IMR-90 (cell line): Measurements from ENCODE around the gene HBEGF. TPM values are rescaled to one million over a fixed set of nuclear protein-coding genes. Genes with fewer than 3 reads are reported as not detected.

Experiments used
- ATAC-seq: fragments of 200-7000 bp; cut with Tn5 transposase; 2 replicates; pipeline ENCODE4 v1.9.1; 2020; ENCODE audit warnings: low read depth, mild to moderate bottlenecking, moderate library complexity
- BruUV-seq: library from RNA; stranded (reverse); fragments of 400-500 nt; replicated peaks from 2 replicates; lab custom pipeline; 2021; lab: Mats Ljungman, UMichigan
- CTCF ChIA-PET: fragments of 300-600 bp; formaldehyde crosslinking; extraction: SDS; loops from one replicate; lab custom pipeline; 2021; ENCODE audit warnings: antibody characterized with exemption; lab: Yijun Ruan, JAX
- POLR2A ChIA-PET: fragments of 300-600 bp; sonication (Branson Sonifier 250); formaldehyde crosslinking; loops from one replicate; lab custom pipeline; 2022; ENCODE audit warnings: antibody characterized with exemption; ENCODE audit not compliant: unreplicated experiment; lab: Charles Lee
- DNase-seq: peaks from one replicate; pipeline ENCODE4 v3.0.0; 2013
- H2AFZ ChIP-seq: replicated peaks from 2 replicates; pipeline ENCODE3; 2013; ENCODE audit warnings: low read length, mild to moderate bottlenecking; ENCODE audit not compliant: poor library complexity
- H2AK5ac ChIP-seq: 2 replicates; pipeline ENCODE4 v1.6.1; 2013; ENCODE audit warnings: low read depth, low read length, inconsistent platforms
- H2AK9ac ChIP-seq: replicated peaks from 2 replicates; pipeline ENCODE3; 2013; ENCODE audit warnings: mild to moderate bottlenecking, low read depth, low read length, moderate library complexity; ENCODE audit not compliant: poor library complexity
- H2BK120ac ChIP-seq: 2 replicates; pipeline ENCODE4 v1.6.1; 2013; ENCODE audit warnings: low read depth, low read length, inconsistent platforms
- H2BK15ac ChIP-seq: 3 replicates; pipeline ENCODE4 v1.6.1; 2013; ENCODE audit warnings: low read depth, low read length, inconsistent platforms
- H2BK20ac ChIP-seq: 2 replicates; pipeline ENCODE4 v1.6.1; 2013; ENCODE audit warnings: low read depth, mild to moderate bottlenecking, inconsistent platforms, low read length, moderate library complexity
- H2BK5ac ChIP-seq: 2 replicates; pipeline ENCODE4 v1.6.1; 2013; ENCODE audit warnings: mild to moderate bottlenecking, low read depth, low read length, inconsistent platforms; ENCODE audit not compliant: poor library complexity, severe bottlenecking
- H3K14ac ChIP-seq: replicated peaks from 2 replicates; pipeline ENCODE4 v1.6.1; 2013; ENCODE audit warnings: low read depth, low read length, inconsistent platforms
- H3K18ac ChIP-seq: 2 replicates; pipeline ENCODE4 v1.6.1; 2013; ENCODE audit warnings: low read depth, low read length, control low read depth
- H3K23ac ChIP-seq: 2 replicates; pipeline ENCODE4 v1.6.1; 2013; ENCODE audit warnings: low read depth, low read length, inconsistent platforms
- H3K27ac ChIP-seq: 2 replicates; pipeline ENCODE4 v1.5.1; 2013; ENCODE audit warnings: mild to moderate bottlenecking, control low read depth, low read length; ENCODE audit not compliant: insufficient read depth
- H3K27me3 ChIP-seq: 2 replicates; pipeline ENCODE4 v1.6.1; 2013; ENCODE audit warnings: low read length; ENCODE audit not compliant: control insufficient read depth, insufficient read depth
- H3K36me3 ChIP-seq: 2 replicates; pipeline ENCODE4 v1.6.1; 2013; ENCODE audit warnings: low read length, mixed read lengths; ENCODE audit not compliant: control insufficient read depth, insufficient read depth
- H3K4ac ChIP-seq: 2 replicates; pipeline ENCODE4 v1.6.1; 2013; ENCODE audit warnings: low read depth, low read length, inconsistent platforms
- H3K4me1 ChIP-seq: 2 replicates; pipeline ENCODE4 v1.6.1; 2013; ENCODE audit warnings: low read length, mixed read lengths; ENCODE audit not compliant: control insufficient read depth, insufficient read depth
- H3K4me2 ChIP-seq: 2 replicates; pipeline ENCODE4 v1.6.1; 2013; ENCODE audit warnings: low read depth, mild to moderate bottlenecking, control low read depth, low read length, moderate library complexity
- H3K4me3 ChIP-seq: 2 replicates; pipeline ENCODE4 v1.5.1; 2013; ENCODE audit warnings: low read depth, mild to moderate bottlenecking, control low read depth, low read length, moderate library complexity; ENCODE audit not compliant: insufficient read depth
- H3K56ac ChIP-seq: 2 replicates; pipeline ENCODE4 v1.6.1; 2013; ENCODE audit warnings: low read length, inconsistent platforms; ENCODE audit not compliant: insufficient read depth; ENCODE audit errors: extremely low read depth
- H3K79me1 ChIP-seq, 2 experiments: 2 replicates each; pipeline ENCODE4 v1.6.1; 2013; ENCODE audit warnings: low read length in 2 of 2, inconsistent platforms in 1 of 2, low read depth in 1 of 2
- H3K9ac ChIP-seq: 2 replicates; pipeline ENCODE4 v1.6.1; 2013; ENCODE audit warnings: low read depth, low read length, control low read depth
- H3K9me1 ChIP-seq: 2 replicates; pipeline ENCODE4 v1.6.1; 2013; ENCODE audit warnings: low read length, inconsistent platforms; ENCODE audit not compliant: insufficient read depth
- H3K9me3 ChIP-seq: 2 replicates; pipeline ENCODE4 v1.6.1; 2013; ENCODE audit warnings: low read length; ENCODE audit not compliant: control insufficient read depth, insufficient read depth
- H4K20me1 ChIP-seq: 2 replicates; pipeline ENCODE4 v1.6.1; 2013; ENCODE audit warnings: low read length, inconsistent platforms; ENCODE audit not compliant: insufficient read depth
- H4K5ac ChIP-seq: 2 replicates; pipeline ENCODE4 v1.6.1; 2013; ENCODE audit warnings: mild to moderate bottlenecking, low read depth, low read length, control low read depth
- H4K8ac ChIP-seq, 2 experiments: 2 replicates each; pipeline ENCODE4 v1.6.1; 2013; ENCODE audit warnings: low read depth in 2 of 2, low read length in 2 of 2, control low read depth in 1 of 2, inconsistent platforms in 1 of 2
- H4K91ac ChIP-seq: 2 replicates; pipeline ENCODE4 v1.6.1; 2013; ENCODE audit warnings: low read depth, low read length, inconsistent platforms; ENCODE audit not compliant: insufficient read depth
- BHLHE40 ChIP-seq: fragments of 150-350 bp; IDR thresholded peaks from 2 replicates; pipeline ENCODE4 v1.6.1; 2016; ENCODE audit warnings: mild to moderate bottlenecking, low read depth, low read length
- CHD1 ChIP-seq: IDR thresholded peaks from 2 replicates; pipeline ENCODE4 v1.6.1; 2012; ENCODE audit warnings: low read depth, low read length, improper control_type of control experiment
- FOS ChIP-seq: fragments of 150-350 bp; IDR thresholded peaks from 2 replicates; pipeline ENCODE4 v1.6.1; 2016; ENCODE audit warnings: low read depth, low read length
- MAZ ChIP-seq: IDR thresholded peaks from 2 replicates; pipeline ENCODE4 v1.6.1; 2012; ENCODE audit warnings: low read depth, mild to moderate bottlenecking, low read length, improper control_type of control experiment, moderate library complexity, borderline replicate concordance
- MXI1 ChIP-seq: IDR thresholded peaks from 2 replicates; pipeline ENCODE4 v1.6.1; 2012; ENCODE audit warnings: low read depth, mild to moderate bottlenecking, low read length, moderate library complexity, borderline replicate concordance
- NFE2L2 ChIP-seq: fragments of 150-350 bp; IDR thresholded peaks from 2 replicates; pipeline ENCODE4 v1.6.1; 2016; ENCODE audit warnings: low read depth, mild to moderate bottlenecking, low read length
- POLR2A ChIP-seq: IDR thresholded peaks from 2 replicates; pipeline ENCODE4 v1.6.1; 2012; ENCODE audit warnings: mild to moderate bottlenecking, low read depth, low read length
- RAD21 ChIP-seq: IDR thresholded peaks from 2 replicates; pipeline ENCODE4 v1.6.1; 2012; ENCODE audit warnings: low read length, improper control_type of control experiment
- RCOR1 ChIP-seq: IDR thresholded peaks from 2 replicates; pipeline ENCODE4 v1.6.1; 2012; ENCODE audit warnings: mild to moderate bottlenecking, low read length, improper control_type of control experiment; ENCODE audit not compliant: insufficient replicate concordance
- RFX5 ChIP-seq: IDR thresholded peaks from 2 replicates; pipeline ENCODE4 v1.8.0; 2012; ENCODE audit warnings: low read depth, mild to moderate bottlenecking, low read length, moderate library complexity
- SMC3 ChIP-seq: fragments of 150-350 bp; IDR thresholded peaks from 2 replicates; pipeline ENCODE4 v1.6.1; 2016; ENCODE audit warnings: low read depth, mild to moderate bottlenecking, antibody characterized with exemption, low read length, moderate library complexity
- WGBS, 2 experiments: methylation state at CpG; one replicate each; pipeline versions ENCODE4 v1.1.5 to v1.1.7; 2013; ENCODE audit warnings: missing lambda C conversion rate in 2 of 2; ENCODE audit not compliant: insufficient read length in 1 of 2; ENCODE audit errors: extremely low coverage in 2 of 2; 5-methylcytosine and 5-hydroxymethylcytosine counted together
- dilution Hi-C: fragments of 300-500 bp; cut with HindIII; formaldehyde crosslinking; loops from one replicate; pipeline ENCODE4 v1.14.3; 2018; ENCODE audit warnings: low sequenced_read_pairs; ENCODE audit not compliant: unreplicated experiment
- in situ Hi-C: fragments of 300-500 bp; cut with MboI; formaldehyde crosslinking; loops from 3 replicates; pipeline ENCODE4 v1.14.3; 2019; ENCODE audit warnings: low sequenced_read_pairs, inconsistent platforms, mixed read lengths
- intact Hi-C: fragments of 100-400 bp; cut with micrococcal nuclease; formaldehyde crosslinking; loops from 2 replicates; pipeline ENCODE4 v1.10.0; 2022
- polyA plus RNA-seq, 3 experiments: library from polyadenylated mRNA; depleted of rRNA; stranded (reverse); fragments of >200 nt; gene quantifications; 2 replicates each; pipeline ENCODE4 v1.2.3, GENCODE V29; 2012; ENCODE audit warnings: low replicate concordance in 1 of 3
- total RNA-seq: library from RNA; depleted of rRNA; stranded (reverse); fragments of >200 nt; gene quantifications from 2 replicates; pipeline ENCODE4 v1.2.3, GENCODE V29; 2012
- TF ChIP-seq, protein P1 (sequence below): fragments of 150-350 bp; IDR thresholded peaks from 2 replicates; pipeline ENCODE4 v1.6.1; 2017; ENCODE audit warnings: mild to moderate bottlenecking, antibody characterized with exemption, low read length, low read depth
- TF ChIP-seq, protein P2 (sequence below): conservative IDR thresholded peaks from 2 replicates; pipeline ENCODE4 v1.5.1; 2012; ENCODE audit warnings: mild to moderate bottlenecking, low read depth, low read length, improper control_type of control experiment

Gene HBEGF
- total and polyA plus RNA-seq, 2 of the 4 experiments (the other 2 are of a cell fraction): 18.8 to 36.1 TPM

DNA sequence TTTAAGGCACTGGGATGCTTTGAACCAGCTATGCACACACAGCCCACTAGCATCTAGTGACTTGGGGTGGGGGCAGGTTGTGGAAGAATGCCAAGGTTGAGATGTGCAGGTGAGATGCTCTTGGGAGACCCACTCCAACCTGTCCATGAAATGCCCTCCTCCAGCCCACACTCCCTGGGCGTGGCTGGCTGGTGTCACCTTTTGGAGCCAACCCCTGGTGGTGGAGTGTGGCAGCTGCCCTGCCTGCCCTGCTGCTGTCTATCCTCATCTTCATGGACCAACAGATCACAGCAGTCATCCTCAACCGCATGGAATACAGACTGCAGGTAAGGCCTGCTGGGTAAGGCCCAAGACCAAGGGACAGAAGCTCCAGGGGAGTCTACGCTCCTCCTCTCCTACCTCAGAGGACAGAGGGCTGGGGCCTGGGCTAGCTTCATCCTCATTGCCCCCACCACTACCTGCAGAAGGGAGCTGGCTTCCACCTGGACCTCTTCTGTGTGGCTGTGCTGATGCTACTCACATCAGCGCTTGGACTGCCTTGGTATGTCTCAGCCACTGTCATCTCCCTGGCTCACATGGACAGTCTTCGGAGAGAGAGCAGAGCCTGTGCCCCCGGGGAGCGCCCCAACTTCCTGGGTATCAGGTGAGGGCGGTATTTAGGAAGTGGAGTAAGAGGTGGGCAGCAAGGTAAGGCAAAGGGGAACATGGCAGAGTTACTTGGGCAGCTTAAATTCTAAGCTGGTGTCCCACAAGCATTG lies 21.0 kb upstream of the HBEGF start (continued):
- TF ChIP-seq RFX5: no peak

DNA sequence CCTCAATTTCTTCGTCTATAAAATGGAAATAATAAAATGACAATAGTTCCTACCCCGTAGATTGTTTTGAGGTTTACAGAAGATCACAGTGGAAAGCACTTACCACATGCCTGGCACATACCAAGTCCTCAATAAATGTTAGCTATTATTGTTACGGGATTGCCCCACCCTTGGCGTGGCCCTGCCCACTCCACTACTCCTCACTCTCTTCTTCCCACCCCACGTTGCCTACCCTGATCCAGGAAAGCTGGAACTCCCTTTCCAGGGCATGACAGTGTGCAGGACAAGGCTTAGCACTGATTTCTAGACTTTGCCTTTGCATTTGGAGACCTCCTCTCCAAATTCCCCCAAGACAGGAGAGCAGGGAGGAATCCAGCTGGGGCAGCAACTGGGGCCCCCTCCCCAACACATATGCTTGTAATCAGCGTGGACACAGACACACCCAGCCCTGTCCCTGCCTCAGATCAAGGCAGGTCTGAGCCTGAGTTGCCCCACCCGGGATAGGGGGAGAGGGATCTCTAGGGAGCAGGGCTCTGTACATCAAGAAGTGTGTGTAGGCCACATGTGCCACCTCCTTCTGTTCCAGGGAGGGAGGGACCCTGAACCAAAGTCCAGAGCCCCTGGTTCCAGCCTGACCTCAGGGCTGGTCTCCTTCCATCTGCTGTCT lies 20.3 kb upstream of the HBEGF start:
- Histone ChIP-seq H3K4me1 (no peaks in the 10 kb centered on the region), H3K14ac (no peak overlapping the region), H2AK9ac (no peak overlapping the region), H4K91ac (no peak overlapping the region), H3K18ac (no peak overlapping the region), H3K56ac (no peak overlapping the region), H3K4ac (no peak overlapping the region), H2BK15ac (no peak overlapping the region), H3K27ac (no peak overlapping the region), H4K8ac (no peak overlapping the region), H3K23ac (no peak overlapping the region), H2BK5ac (no peak overlapping the region), H2AK5ac (no peak overlapping the region), H3K9me3 (no peaks in the 10 kb centered on the region), H3K9me1 (no peaks in the 10 kb centered on the region), H2BK20ac (no peak overlapping the region), H4K20me1 (no peaks in the 10 kb centered on the region), H4K5ac (no peak overlapping the region), H3K79me1 (no peaks in the 10 kb centered on the region), H3K27me3 (peaks cover 18% of the 10 kb centered on the region; the same call in 1 of the 2 replicates), H2BK120ac (no peak overlapping the region), H3K4me3 (no peak overlapping the region), H3K4me2 (no peak overlapping the region), H2AFZ (no peak overlapping the region), H3K36me3 (no peaks in the 10 kb centered on the region), H3K9ac (no peak overlapping the region)
- POLR2A ChIA-PET: interaction anchor here (0.6 kb wide), 1 partner anchor 268 kb away, joined by 3 read pairs; no protein-coding TSS in a partner anchor
- no peak for ATAC-seq
- DNase-seq: no peak
- dilution Hi-C loops (no loop called here), in situ Hi-C loops (loop anchor here (25.0 kb wide), 1 partner anchor 579 kb away; the partner anchor contains the start of gene PSD2), intact Hi-C loops (no loop called here)
- CTCF ChIA-PET: interaction anchor here (1.0 to 1.2 kb wide), 2 partner anchors 21 to 601 kb away, joined by 3 read pairs; partner anchors contain the start of gene HBEGF
- no TSS peak for BruUV-seq
- 66% methylated on average over 3 of the region's 7 CpGs; no CpG with 5 or more reads in 1 of the 2 experiments for WGBS, 2 experiments
- no peak for TF ChIP-seq FOS
- no peak for TF ChIP-seq BHLHE40
- no peak for TF ChIP-seq RAD21
- TF ChIP-seq SMC3: no peak
- TF ChIP-seq MAZ: no peak
- TF ChIP-seq, protein P1, sequence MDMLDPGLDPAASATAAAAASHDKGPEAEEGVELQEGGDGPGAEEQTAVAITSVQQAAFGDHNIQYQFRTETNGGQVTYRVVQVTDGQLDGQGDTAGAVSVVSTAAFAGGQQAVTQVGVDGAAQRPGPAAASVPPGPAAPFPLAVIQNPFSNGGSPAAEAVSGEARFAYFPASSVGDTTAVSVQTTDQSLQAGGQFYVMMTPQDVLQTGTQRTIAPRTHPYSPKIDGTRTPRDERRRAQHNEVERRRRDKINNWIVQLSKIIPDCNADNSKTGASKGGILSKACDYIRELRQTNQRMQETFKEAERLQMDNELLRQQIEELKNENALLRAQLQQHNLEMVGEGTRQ: no peak
- no peak for TF ChIP-seq RCOR1
- TF ChIP-seq CHD1: no peak
- TF ChIP-seq, protein P2, sequence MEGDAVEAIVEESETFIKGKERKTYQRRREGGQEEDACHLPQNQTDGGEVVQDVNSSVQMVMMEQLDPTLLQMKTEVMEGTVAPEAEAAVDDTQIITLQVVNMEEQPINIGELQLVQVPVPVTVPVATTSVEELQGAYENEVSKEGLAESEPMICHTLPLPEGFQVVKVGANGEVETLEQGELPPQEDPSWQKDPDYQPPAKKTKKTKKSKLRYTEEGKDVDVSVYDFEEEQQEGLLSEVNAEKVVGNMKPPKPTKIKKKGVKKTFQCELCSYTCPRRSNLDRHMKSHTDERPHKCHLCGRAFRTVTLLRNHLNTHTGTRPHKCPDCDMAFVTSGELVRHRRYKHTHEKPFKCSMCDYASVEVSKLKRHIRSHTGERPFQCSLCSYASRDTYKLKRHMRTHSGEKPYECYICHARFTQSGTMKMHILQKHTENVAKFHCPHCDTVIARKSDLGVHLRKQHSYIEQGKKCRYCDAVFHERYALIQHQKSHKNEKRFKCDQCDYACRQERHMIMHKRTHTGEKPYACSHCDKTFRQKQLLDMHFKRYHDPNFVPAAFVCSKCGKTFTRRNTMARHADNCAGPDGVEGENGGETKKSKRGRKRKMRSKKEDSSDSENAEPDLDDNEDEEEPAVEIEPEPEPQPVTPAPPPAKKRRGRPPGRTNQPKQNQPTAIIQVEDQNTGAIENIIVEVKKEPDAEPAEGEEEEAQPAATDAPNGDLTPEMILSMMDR: no peak
- TF ChIP-seq RFX5: no peak
- TF ChIP-seq NFE2L2: no peak
- no peak for TF ChIP-seq MXI1
- TF ChIP-seq POLR2A: no peak
